K562 (cell line): Measurements from ENCODE around the gene MATR3. TPM values are rescaled to one million over a fixed set of nuclear protein-coding genes. Genes with fewer than 3 reads are reported as not detected.

Experiments used
- CHD1 ChIP-seq: fragments of 200-600 bp; sonication (generic); IDR thresholded peaks from one replicate; pipeline ENCODE4 v1.6.1; 2012; ENCODE audit warnings: mild to moderate bottlenecking, moderate library complexity, low read length, inconsistent platforms
- DDX20 ChIP-seq: fragments of 450-650 bp; IDR thresholded peaks from 2 replicates; pipeline ENCODE4 v1.6.1; 2016; ENCODE audit warnings: missing genetic modification characterization, low read depth, mild to moderate bottlenecking, missing compliant biosample characterization, moderate library complexity
- HLTF ChIP-seq: fragments of 450-650 bp; IDR thresholded peaks from 2 replicates; pipeline ENCODE4 v1.6.1; 2016
- KDM1A ChIP-seq, 2 experiments: fragments of 450-650 bp; IDR thresholded peaks; 2 replicates each; pipeline ENCODE4 v1.6.1; 2016; ENCODE audit warnings: mild to moderate bottlenecking in 2 of 2
- MCM5 ChIP-seq: fragments of 450-650 bp; IDR thresholded peaks from 2 replicates; pipeline ENCODE4 v1.6.1; 2016; ENCODE audit warnings: low read depth
- PHF20 ChIP-seq: fragments of 450-650 bp; IDR thresholded peaks from 2 replicates; pipeline ENCODE4 v1.6.1; 2018; ENCODE audit not compliant: partially characterized antibody
- SMARCB1 ChIP-seq: IDR thresholded peaks from 2 replicates; pipeline ENCODE4 v1.6.1; 2011; ENCODE audit warnings: improper control_type of control experiment, low read depth; ENCODE audit not compliant: insufficient read length
- TAF1 ChIP-seq: IDR thresholded peaks from 2 replicates; pipeline ENCODE4 v1.6.1; 2011; ENCODE audit warnings: mild to moderate bottlenecking, low read length, moderate library complexity; ENCODE audit not compliant: insufficient read depth, control insufficient read depth, severe bottlenecking; ENCODE audit errors: extremely low read depth
- XRCC5 ChIP-seq: fragments of 200-400 bp; formaldehyde crosslinking; IDR thresholded peaks from 2 replicates; pipeline ENCODE4 v1.6.1; 2017; ENCODE audit warnings: low read depth, mild to moderate bottlenecking, low read length
- ZNF274 ChIP-seq: IDR thresholded peaks from 2 replicates; pipeline ENCODE4 v1.6.1; 2011; ENCODE audit warnings: low read depth, mild to moderate bottlenecking, low read length, moderate library complexity, borderline replicate concordance
- ZNF41 ChIP-seq: fragments of 250-450 bp; sonication (Bioruptor Pico); conservative IDR thresholded peaks from 2 replicates; pipeline ENCODE4 v1.4.0; 2020; ENCODE audit warnings: mild to moderate bottlenecking
- ZNF644 ChIP-seq: fragments of 200-800 bp; sonication (Bioruptor generic); IDR thresholded peaks from 2 replicates; pipeline ENCODE4 v1.6.1; 2016; ENCODE audit warnings: low read depth, missing genetic modification characterization, missing compliant biosample characterization
- ZNF668 ChIP-seq: fragments of 250-450 bp; sonication (Bioruptor Pico); IDR thresholded peaks from 2 replicates; pipeline ENCODE4 v1.8.0; 2022; ENCODE audit warnings: mild to moderate bottlenecking, inconsistent platforms
- polyA plus RNA-seq, 8 experiments: library from polyadenylated mRNA; depleted of rRNA in 4 of 8; stranded (reverse) in 5 of 8; unstranded in 3 of 8; fragments of >200 nt; fragmentation: Nextera tagmentation in 2 of 8; fragmentation: Illumina TruSeq in 1 of 8; extraction: Ambion mirVana in 2 of 8; extraction: Trizol in 1 of 8; gene quantifications; 2 replicates each; pipeline versions ENCODE4 v1.2.1 to v1.2.3, GENCODE V29; 2011 to 2014; ENCODE audit warnings: inconsistent platforms in 1 of 8, missing spikeins in 1 of 8
- total RNA-seq, 7 experiments: library from RNA; depleted of rRNA in 6 of 7; stranded (reverse); fragments of >200 nt in 6 of 7; fragmentation: Illumina TruSeq in 2 of 7; extraction: Trizol in 2 of 7; gene quantifications; 2 replicates each; pipeline versions ENCODE4 v1.2.1 to v1.2.3, GENCODE V29; 2011 to 2021; ENCODE audit warnings: low replicate concordance in 1 of 7
- TF ChIP-seq, protein P1 (sequence below): fragments of 450-650 bp; IDR thresholded peaks from 2 replicates; pipeline ENCODE4 v1.6.1; 2016; ENCODE audit warnings: low read depth
- TF ChIP-seq, protein P2 (sequence below): fragments of 250-450 bp; sonication (Bioruptor Pico); IDR thresholded peaks from 2 replicates; pipeline ENCODE4 v1.9.0; 2021; ENCODE audit warnings: mild to moderate bottlenecking, inconsistent platforms
- TF ChIP-seq, protein P3 (sequence below): fragments of 450-650 bp; IDR thresholded peaks from 2 replicates; pipeline ENCODE4 v1.6.1; 2017; ENCODE audit warnings: antibody characterized with exemption

The MATR3 gene
- total and polyA plus RNA-seq, 9 of the 15 experiments (the other 6 are each of a cell fraction or from before 2014, with no cell fraction given), result 150 to 425 (median 263) TPM

DNA sequence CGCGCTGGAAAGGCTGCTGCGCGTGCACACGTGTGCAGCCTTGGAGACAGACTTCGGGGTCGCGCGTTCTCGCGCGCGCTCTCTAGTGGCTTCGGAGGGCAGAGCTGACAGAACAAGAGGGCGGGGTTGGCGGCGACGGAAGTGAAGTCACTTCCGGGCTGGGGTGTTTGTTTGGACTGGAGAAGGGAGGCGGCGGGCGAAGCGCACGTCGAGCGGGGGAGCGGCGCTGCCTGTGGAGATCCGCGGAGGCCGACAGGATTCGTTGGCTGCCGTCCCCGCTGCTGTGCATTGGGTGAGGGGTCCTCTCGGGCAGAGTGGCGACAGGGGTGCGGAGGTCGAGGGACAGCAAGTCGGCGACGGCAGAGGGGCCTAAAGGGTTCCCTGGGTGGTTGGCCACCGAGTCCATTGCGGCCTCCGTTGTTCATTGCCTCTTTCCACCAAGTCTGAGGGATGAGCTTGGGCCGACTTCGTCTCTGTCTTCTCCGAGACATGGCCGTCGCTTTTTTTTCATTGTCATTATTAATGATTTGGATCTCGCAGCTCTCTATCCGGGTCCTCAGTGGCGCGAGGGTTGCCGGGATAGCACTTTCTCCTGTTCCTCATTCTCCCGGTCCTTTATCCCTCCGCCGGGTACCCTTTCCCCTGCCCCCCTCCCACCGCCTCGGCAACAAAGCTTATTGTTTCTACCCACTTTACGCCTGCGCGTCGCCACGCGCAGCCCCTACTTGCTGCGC, 48.3 kb downstream of the MATR3 start, which contains the start of gene PAIP2 (continued):
- TF ChIP-seq, protein P1, sequence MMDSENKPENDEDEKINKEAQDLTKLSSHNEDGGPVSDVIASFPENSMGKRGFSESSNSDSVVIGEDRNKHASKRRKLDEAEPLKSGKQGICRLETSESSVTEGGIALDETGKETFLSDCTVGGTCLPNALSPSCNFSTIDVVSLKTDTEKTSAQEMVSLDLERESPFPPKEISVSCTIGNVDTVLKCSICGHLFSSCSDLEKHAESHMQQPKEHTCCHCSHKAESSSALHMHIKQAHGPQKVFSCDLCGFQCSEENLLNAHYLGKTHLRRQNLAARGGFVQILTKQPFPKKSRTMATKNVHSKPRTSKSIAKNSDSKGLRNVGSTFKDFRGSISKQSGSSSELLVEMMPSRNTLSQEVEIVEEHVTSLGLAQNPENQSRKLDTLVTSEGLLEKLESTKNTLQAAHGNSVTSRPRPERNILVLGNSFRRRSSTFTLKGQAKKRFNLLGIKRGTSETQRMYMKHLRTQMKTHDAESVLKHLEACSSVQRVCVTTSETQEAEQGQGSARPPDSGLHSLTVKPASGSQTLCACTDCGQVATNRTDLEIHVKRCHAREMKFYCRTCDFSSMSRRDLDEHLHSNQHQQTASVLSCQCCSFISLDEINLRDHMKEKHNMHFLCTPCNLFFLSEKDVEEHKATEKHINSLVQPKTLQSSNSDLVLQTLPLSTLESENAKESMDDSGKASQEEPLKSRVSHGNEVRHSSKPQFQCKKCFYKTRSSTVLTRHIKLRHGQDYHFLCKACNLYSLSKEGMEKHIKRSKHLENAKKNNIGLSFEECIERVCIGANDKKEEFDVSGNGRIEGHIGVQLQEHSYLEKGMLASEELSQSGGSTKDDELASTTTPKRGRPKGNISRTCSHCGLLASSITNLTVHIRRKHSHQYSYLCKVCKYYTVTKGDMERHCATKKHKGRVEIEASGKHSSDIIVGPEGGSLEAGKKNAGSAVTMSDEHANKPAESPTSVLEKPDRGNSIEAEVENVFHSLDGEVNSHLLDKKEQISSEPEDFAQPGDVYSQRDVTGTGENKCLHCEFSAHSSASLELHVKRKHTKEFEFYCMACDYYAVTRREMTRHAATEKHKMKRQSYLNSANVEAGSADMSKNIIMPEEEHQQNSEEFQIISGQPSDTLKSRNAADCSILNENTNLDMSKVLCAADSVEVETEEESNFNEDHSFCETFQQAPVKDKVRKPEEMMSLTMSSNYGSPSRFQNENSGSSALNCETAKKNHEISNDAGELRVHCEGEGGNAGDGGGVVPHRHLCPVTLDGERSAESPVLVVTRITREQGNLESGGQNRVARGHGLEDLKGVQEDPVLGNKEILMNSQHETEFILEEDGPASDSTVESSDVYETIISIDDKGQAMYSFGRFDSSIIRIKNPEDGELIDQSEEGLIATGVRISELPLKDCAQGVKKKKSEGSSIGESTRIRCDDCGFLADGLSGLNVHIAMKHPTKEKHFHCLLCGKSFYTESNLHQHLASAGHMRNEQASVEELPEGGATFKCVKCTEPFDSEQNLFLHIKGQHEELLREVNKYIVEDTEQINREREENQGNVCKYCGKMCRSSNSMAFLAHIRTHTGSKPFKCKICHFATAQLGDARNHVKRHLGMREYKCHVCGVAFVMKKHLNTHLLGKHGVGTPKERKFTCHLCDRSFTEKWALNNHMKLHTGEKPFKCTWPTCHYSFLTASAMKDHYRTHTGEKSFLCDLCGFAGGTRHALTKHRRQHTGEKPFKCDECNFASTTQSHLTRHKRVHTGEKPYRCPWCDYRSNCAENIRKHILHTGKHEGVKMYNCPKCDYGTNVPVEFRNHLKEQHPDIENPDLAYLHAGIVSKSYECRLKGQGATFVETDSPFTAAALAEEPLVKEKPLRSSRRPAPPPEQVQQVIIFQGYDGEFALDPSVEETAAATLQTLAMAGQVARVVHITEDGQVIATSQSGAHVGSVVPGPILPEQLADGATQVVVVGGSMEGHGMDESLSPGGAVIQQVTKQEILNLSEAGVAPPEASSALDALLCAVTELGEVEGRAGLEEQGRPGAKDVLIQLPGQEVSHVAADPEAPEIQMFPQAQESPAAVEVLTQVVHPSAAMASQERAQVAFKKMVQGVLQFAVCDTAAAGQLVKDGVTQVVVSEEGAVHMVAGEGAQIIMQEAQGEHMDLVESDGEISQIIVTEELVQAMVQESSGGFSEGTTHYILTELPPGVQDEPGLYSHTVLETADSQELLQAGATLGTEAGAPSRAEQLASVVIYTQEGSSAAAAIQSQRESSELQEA, result peak; percentile 84
- TF ChIP-seq ZNF274, result no peak
- TF ChIP-seq, protein P2, sequence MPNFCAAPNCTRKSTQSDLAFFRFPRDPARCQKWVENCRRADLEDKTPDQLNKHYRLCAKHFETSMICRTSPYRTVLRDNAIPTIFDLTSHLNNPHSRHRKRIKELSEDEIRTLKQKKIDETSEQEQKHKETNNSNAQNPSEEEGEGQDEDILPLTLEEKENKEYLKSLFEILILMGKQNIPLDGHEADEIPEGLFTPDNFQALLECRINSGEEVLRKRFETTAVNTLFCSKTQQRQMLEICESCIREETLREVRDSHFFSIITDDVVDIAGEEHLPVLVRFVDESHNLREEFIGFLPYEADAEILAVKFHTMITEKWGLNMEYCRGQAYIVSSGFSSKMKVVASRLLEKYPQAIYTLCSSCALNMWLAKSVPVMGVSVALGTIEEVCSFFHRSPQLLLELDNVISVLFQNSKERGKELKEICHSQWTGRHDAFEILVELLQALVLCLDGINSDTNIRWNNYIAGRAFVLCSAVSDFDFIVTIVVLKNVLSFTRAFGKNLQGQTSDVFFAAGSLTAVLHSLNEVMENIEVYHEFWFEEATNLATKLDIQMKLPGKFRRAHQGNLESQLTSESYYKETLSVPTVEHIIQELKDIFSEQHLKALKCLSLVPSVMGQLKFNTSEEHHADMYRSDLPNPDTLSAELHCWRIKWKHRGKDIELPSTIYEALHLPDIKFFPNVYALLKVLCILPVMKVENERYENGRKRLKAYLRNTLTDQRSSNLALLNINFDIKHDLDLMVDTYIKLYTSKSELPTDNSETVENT (CRISPR knock-in tag), result peak; percentile 86
- no peak for TF ChIP-seq DDX20 (tag)
- no peak for TF ChIP-seq SMARCB1
- peak; percentile 93 for TF ChIP-seq CHD1
- 0 out of 2 replicates have a peak, but pooled peaks have one; percentile 13 for TF ChIP-seq ZNF668
- TF ChIP-seq TAF1, result peak; percentile 91
- peak; percentile 12; the same call in 1 of the 2 replicates for TF ChIP-seq ZNF644
- TF ChIP-seq KDM1A (IDR thresholded peaks at IDR 0.05), result no peak
- TF ChIP-seq, protein P3, sequence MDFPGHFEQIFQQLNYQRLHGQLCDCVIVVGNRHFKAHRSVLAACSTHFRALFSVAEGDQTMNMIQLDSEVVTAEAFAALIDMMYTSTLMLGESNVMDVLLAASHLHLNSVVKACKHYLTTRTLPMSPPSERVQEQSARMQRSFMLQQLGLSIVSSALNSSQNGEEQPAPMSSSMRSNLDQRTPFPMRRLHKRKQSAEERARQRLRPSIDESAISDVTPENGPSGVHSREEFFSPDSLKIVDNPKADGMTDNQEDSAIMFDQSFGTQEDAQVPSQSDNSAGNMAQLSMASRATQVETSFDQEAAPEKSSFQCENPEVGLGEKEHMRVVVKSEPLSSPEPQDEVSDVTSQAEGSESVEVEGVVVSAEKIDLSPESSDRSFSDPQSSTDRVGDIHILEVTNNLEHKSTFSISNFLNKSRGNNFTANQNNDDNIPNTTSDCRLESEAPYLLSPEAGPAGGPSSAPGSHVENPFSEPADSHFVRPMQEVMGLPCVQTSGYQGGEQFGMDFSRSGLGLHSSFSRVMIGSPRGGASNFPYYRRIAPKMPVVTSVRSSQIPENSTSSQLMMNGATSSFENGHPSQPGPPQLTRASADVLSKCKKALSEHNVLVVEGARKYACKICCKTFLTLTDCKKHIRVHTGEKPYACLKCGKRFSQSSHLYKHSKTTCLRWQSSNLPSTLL, result no peak; the same call in 1 of the 2 replicates
- TF ChIP-seq PHF20, result peak; percentile 86
- no peak for TF ChIP-seq MCM5
- no peak for TF ChIP-seq ZNF41
- TF ChIP-seq HLTF, result peak; percentile 82
- TF ChIP-seq XRCC5, result peak; percentile 43
